GM19193 (cell line): ENCODE results near the gene FCN2.

Experiments used
- POLR2A ChIP-seq: IDR thresholded peaks from 4 replicates; pipeline ENCODE4 v1.6.1; 2011; ENCODE audit not compliant: insufficient read depth, insufficient read length; ENCODE audit errors: extremely low read depth

FCN2 gene

DNA sequence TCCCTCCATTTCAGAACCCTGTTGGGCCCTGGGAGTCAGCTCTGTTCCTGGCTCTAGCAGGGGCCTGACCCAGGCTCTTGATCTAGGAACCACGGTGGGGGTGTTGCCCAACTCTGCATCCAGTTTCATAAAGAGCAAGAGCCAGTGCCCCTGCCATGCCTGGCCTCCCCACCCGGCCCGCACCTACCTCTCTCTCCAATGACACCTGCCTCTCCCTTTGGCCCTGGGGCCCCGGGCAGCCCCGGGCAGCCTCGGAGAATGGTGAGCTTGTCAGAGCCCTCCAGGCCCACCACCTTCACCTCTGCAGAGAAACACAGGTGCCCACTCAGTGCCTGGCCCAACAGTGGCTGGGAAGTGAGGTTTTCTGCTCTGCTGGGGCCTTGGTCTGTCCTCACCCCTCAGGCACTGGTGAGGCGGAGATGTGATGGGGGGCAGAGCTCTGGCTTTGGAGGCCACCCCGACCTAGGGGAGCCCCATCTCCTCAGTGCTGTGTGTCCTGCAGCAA is 35.6 kb downstream of the FCN2 start:
- TF ChIP-seq POLR2A: no peak

GRCh38 chr9:134917431-134918373 is 37.1 kb downstream of the FCN2 start, which contains the start of gene FCN1:
Gene FCN1 (minus strand): TSS chr9:134917912. CDS start chr9:134917871, 41 bp downstream.
- TF ChIP-seq POLR2A: no peak

GRCh38 chr9:134918646-134919045 is 38.0 kb downstream of the FCN2 start:
- no peak for TF ChIP-seq POLR2A

GRCh38 chr9:134919303-134919702 is 38.7 kb downstream of the FCN2 start:
- no peak for TF ChIP-seq POLR2A

- TF ChIP-seq POLR2A: no peak
Observed at GRCh38 chr9:134922066-134922931, 41.7 kb downstream of the FCN2 start.

DNA sequence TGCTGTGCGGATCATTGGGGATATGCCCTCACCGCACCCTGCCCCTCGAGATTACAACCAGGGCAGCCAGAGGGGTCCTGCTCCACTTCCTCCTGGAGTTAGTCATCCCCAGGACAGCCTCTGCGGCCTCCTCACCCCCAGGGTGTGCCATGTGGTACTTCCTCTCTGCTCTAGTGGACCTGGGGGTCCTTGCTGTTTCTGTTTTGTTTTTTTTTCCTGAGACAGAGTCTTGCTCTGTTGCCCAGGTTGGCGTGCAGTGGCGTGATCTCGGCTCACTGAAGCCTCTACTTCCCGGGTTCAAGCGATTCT is 42.3 kb downstream of the FCN2 start:
- TF ChIP-seq POLR2A: no peak

DNA sequence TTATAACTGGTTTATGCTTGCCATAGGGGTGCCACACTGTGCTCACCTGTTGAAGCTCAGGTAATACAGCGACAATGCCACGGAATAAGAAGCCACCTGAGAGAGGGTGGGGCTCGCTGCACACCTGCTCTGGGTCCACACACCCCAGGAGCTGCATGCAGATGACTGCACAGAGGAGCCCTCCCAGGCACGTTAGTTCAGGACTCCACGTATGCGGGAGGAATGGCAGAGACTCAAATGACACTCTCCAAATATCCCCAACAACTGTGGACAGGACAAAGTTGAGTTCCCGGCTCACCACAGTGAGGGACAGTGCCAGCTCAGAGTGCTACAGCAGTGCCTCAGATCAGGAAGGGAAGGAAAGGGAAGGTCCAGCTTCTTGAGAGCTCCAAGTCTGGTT is 42.9 kb downstream of the FCN2 start:
- TF ChIP-seq POLR2A: no peak

DNA sequence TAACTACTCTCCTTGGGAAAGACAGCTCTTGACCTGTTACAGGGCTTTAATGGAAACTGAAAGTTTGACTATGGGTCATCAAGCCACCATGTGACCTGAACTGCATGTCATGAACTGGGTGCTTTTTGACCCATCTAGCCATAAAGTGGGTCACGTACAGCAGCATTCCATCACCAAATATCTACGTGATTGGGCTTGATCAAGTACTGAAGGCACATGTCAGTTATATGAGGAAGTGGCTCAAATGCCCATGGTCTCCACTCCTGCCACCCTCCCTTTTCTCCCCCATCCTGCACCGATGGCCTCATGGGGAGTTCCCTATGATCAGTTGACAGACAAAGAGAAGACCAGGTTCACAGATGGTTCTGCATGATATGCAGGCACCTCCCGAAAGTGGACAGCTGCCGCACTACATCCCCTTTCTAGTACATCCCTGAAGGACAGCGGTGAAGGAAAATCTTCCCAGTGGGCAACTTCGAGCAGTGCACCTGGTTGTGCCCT is 44.5 kb downstream of the FCN2 start:
- no peak for TF ChIP-seq POLR2A

GRCh38 chr9:134928436-134929192 is 48.0 kb downstream of the FCN2 start:
- TF ChIP-seq POLR2A: no peak

DNA sequence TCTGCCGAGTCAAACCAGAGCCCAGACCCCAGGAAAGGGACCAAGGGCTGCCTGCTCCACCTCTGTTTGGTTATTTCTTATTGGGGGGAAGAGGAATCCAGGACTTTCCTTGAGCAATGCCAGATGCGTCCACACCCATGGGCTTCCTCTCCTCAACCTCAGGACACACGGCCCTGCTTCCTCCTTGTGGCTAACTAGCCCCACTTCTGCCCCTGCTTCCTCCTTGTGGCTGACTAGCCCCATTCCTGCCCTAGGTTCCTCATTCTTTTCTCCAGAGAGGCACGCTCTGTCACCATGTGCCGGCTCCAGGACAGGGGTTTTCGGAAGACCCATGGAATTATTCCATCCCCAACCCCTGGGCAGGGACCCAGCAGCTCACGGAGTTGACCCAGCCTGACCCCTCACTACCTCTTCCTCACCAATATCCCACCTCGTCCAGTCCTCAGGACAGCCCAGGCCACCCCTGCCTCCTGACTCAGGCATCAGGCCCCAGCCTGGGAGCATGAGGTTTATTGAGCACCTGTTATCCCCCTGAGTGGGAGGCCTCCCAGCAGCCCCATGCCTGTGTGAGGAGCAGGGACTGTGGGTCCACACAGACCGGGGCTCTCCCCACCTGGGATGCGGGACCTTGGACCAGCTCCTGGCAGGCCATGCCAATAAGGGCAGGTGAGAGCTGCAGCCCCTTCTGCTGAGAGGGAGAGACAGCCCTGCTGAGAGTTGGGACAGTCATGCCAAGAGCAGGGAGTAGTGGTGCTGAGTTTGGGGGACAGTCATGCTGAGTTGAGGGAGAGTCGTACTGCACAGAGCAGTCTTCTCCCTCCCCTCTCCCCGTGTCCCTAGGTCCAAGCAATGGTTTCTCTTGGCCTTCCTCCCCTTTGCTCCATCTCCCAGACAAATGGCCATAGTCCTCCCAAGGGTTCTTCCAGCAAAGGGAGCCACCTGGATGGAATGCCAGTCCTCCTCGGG is 48.9 kb downstream of the FCN2 start:
- TF ChIP-seq POLR2A: peak; percentile 18

DNA sequence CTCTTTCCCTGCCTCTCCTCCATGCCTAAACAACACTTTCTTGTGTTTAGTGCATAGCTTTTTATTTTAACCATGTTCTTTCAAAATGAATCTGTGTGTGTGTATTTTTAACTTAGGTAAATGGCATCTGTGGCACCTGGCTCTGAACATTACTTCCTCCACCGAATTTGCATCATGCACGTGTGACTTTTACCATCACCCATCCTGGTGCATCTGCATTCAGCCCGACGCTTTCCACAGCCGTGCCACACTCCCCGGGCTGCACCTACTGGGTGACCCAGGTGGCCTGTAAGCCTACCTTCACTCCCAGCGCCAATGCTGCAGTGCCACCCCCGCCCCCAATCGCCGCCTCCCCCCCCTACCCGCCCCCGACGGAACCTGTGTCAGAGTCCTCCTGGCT is 49.8 kb downstream of the FCN2 start:
- TF ChIP-seq POLR2A: peak; percentile 65

GRCh38 chr9:134932171-134932570 is 51.6 kb downstream of the FCN2 start:
- peak; percentile 8 for TF ChIP-seq POLR2A

GRCh38 chr9:134932606-134933005 is 52.0 kb downstream of the FCN2 start:
- TF ChIP-seq POLR2A: peak; percentile 23
